ENCODE results near the gene CORO2B.

Gene CORO2B

GRCh38 chr15:68565726-68566125 lies 13.1 kb upstream of the CORO2B start:
- H3K4me3 ChIP-seq (ENCODE audit: low read length), result no peak overlapping the region
- H3K9ac ChIP-seq (ENCODE audit: low read depth, low read length), result no peak overlapping the region
- no peak overlapping the region for H3K4me2 ChIP-seq (ENCODE audit: low read length)
- peaks cover 27% of the 10 kb centered on the region for H3K27me3 ChIP-seq (ENCODE audit: control insufficient read depth, insufficient read depth, low read length)
- H3K4me1 ChIP-seq (ENCODE audit: control insufficient read depth, insufficient read depth, low read length), result no peaks in the 10 kb centered on the region
- H3K9me3 ChIP-seq (replicated peaks; ENCODE audit: low read length), result no peaks in the 10 kb centered on the region
- no peaks in the 10 kb centered on the region for H3K36me3 ChIP-seq (ENCODE audit: insufficient read depth, low read length)

- Histone ChIP-seq H3K36me3 (ENCODE audit: insufficient read depth, low read length) (no peaks in the 10 kb centered on the region), H3K9ac (ENCODE audit: low read depth, low read length) (no peak overlapping the region), H3K4me1 (ENCODE audit: control insufficient read depth, insufficient read depth, low read length) (no peaks in the 10 kb centered on the region), H3K4me3 (ENCODE audit: low read length) (no peak overlapping the region), H3K27me3 (ENCODE audit: control insufficient read depth, insufficient read depth, low read length) (peaks cover 32% of the 10 kb centered on the region), H3K4me2 (ENCODE audit: low read length) (no peak overlapping the region), H3K9me3 (replicated peaks; ENCODE audit: low read length) (no peaks in the 10 kb centered on the region)
Observed at GRCh38 chr15:68566377-68566954, 12.3 kb upstream of the CORO2B start.

GRCh38 chr15:68567345-68567744 lies 11.4 kb upstream of the CORO2B start:
- H3K4me3 ChIP-seq (ENCODE audit: low read length), result no peak overlapping the region
- no peaks in the 10 kb centered on the region for H3K36me3 ChIP-seq (ENCODE audit: insufficient read depth, low read length)
- no peaks in the 10 kb centered on the region for H3K9me3 ChIP-seq (replicated peaks; ENCODE audit: low read length)
- H3K9ac ChIP-seq (ENCODE audit: low read depth, low read length), result no peak overlapping the region
- H3K4me1 ChIP-seq (ENCODE audit: control insufficient read depth, insufficient read depth, low read length), result no peaks in the 10 kb centered on the region
- H3K4me2 ChIP-seq (ENCODE audit: low read length), result no peak overlapping the region
- H3K27me3 ChIP-seq (ENCODE audit: control insufficient read depth, insufficient read depth, low read length), result peaks cover 38% of the 10 kb centered on the region

- Histone ChIP-seq H3K36me3 (ENCODE audit: insufficient read depth, low read length) (no peaks in the 10 kb centered on the region), H3K9me3 (replicated peaks; ENCODE audit: low read length) (no peaks in the 10 kb centered on the region), H3K4me2 (ENCODE audit: low read length) (no peak overlapping the region), H3K4me1 (ENCODE audit: control insufficient read depth, insufficient read depth, low read length) (no peaks in the 10 kb centered on the region), H3K27me3 (ENCODE audit: control insufficient read depth, insufficient read depth, low read length) (peaks cover 63% of the 10 kb centered on the region), H3K9ac (ENCODE audit: low read depth, low read length) (no peak overlapping the region), H3K4me3 (ENCODE audit: low read length) (no peak overlapping the region)
Observed at GRCh38 chr15:68570974-68571373, 7.8 kb upstream of the CORO2B start.

GRCh38 chr15:68571582-68571981 lies 7.2 kb upstream of the CORO2B start:
- H3K9ac ChIP-seq (ENCODE audit: low read depth, low read length), result no peak overlapping the region
- H3K36me3 ChIP-seq (ENCODE audit: insufficient read depth, low read length), result no peaks in the 10 kb centered on the region
- no peak overlapping the region for H3K4me2 ChIP-seq (ENCODE audit: low read length)
- no peaks in the 10 kb centered on the region for H3K9me3 ChIP-seq (replicated peaks; ENCODE audit: low read length)
- peaks cover 63% of the 10 kb centered on the region for H3K27me3 ChIP-seq (ENCODE audit: control insufficient read depth, insufficient read depth, low read length)
- no peak overlapping the region for H3K4me3 ChIP-seq (ENCODE audit: low read length)
- H3K4me1 ChIP-seq (ENCODE audit: control insufficient read depth, insufficient read depth, low read length), result no peaks in the 10 kb centered on the region

- H3K4me1 ChIP-seq (ENCODE audit: control insufficient read depth, insufficient read depth, low read length), result no peaks in the 10 kb centered on the region
- no peak overlapping the region for H3K4me3 ChIP-seq (ENCODE audit: low read length)
- H3K4me2 ChIP-seq (ENCODE audit: low read length), result no peak overlapping the region
- no peaks in the 10 kb centered on the region for H3K9me3 ChIP-seq (replicated peaks; ENCODE audit: low read length)
- no peak overlapping the region for H3K9ac ChIP-seq (ENCODE audit: low read depth, low read length)
- peaks cover 58% of the 10 kb centered on the region for H3K27me3 ChIP-seq (ENCODE audit: control insufficient read depth, insufficient read depth, low read length)
- H3K36me3 ChIP-seq (ENCODE audit: insufficient read depth, low read length), result no peaks in the 10 kb centered on the region
Observed at GRCh38 chr15:68572309-68572708, 6.5 kb upstream of the CORO2B start.

- Histone ChIP-seq H3K9ac (ENCODE audit: low read depth, low read length) (no peak overlapping the region), H3K4me1 (ENCODE audit: control insufficient read depth, insufficient read depth, low read length) (peaks cover 3% of the 10 kb centered on the region), H3K36me3 (ENCODE audit: insufficient read depth, low read length) (no peaks in the 10 kb centered on the region), H3K4me3 (ENCODE audit: low read length) (no peak overlapping the region), H3K27me3 (ENCODE audit: control insufficient read depth, insufficient read depth, low read length) (peaks cover 56% of the 10 kb centered on the region), H3K9me3 (replicated peaks; ENCODE audit: low read length) (no peaks in the 10 kb centered on the region), H3K4me2 (ENCODE audit: low read length) (no peak overlapping the region)
Observed at GRCh38 chr15:68572921-68573320, 5.9 kb upstream of the CORO2B start.

- no peak overlapping the region for H3K4me2 ChIP-seq (ENCODE audit: low read length)
- H3K36me3 ChIP-seq (ENCODE audit: insufficient read depth, low read length), result no peaks in the 10 kb centered on the region
- H3K4me1 ChIP-seq (ENCODE audit: control insufficient read depth, insufficient read depth, low read length), result peaks cover 7% of the 10 kb centered on the region
- no peaks in the 10 kb centered on the region for H3K9me3 ChIP-seq (replicated peaks; ENCODE audit: low read length)
- peaks cover 51% of the 10 kb centered on the region for H3K27me3 ChIP-seq (ENCODE audit: control insufficient read depth, insufficient read depth, low read length)
- H3K9ac ChIP-seq (ENCODE audit: low read depth, low read length), result no peak overlapping the region
- H3K4me3 ChIP-seq (ENCODE audit: low read length), result no peak overlapping the region
Observed at GRCh38 chr15:68574046-68574445, 4.7 kb upstream of the CORO2B start.

GRCh38 chr15:68574629-68575028 lies 4.2 kb upstream of the CORO2B start:
- H3K4me1 ChIP-seq (ENCODE audit: control insufficient read depth, insufficient read depth, low read length), result peaks cover 11% of the 10 kb centered on the region
- no peaks in the 10 kb centered on the region for H3K9me3 ChIP-seq (replicated peaks; ENCODE audit: low read length)
- no peak overlapping the region for H3K4me3 ChIP-seq (ENCODE audit: low read length)
- H3K9ac ChIP-seq (ENCODE audit: low read depth, low read length), result no peak overlapping the region
- no peaks in the 10 kb centered on the region for H3K36me3 ChIP-seq (ENCODE audit: insufficient read depth, low read length)
- peaks cover 45% of the 10 kb centered on the region for H3K27me3 ChIP-seq (ENCODE audit: control insufficient read depth, insufficient read depth, low read length)
- no peak overlapping the region for H3K4me2 ChIP-seq (ENCODE audit: low read length)

- H3K4me3 ChIP-seq (ENCODE audit: low read length), result no peak overlapping the region
Observed at GRCh38 chr15:68576235-68576892, 2.4 kb upstream of the CORO2B start.

GRCh38 chr15:68578175-68578979 lies 416 bp upstream of the CORO2B start:
- Histone ChIP-seq H3K27me3 (ENCODE audit: control insufficient read depth, insufficient read depth, low read length) (peaks cover 14% of the 10 kb centered on the region), H3K9ac (ENCODE audit: low read depth, low read length) (peak overlapping the region; percentile 74), H3K36me3 (ENCODE audit: insufficient read depth, low read length) (no peaks in the 10 kb centered on the region), H3K4me2 (ENCODE audit: low read length) (peak overlapping the region; percentile 89), H3K4me3 (ENCODE audit: low read length) (peak overlapping the region; percentile 81), H3K4me1 (ENCODE audit: control insufficient read depth, insufficient read depth, low read length) (peaks cover 28% of the 10 kb centered on the region), H3K9me3 (replicated peaks; ENCODE audit: low read length) (no peaks in the 10 kb centered on the region)

More at GRCh38 chr15:68576235-68576892, 2.4 kb upstream of the CORO2B start:
- no peaks in the 10 kb centered on the region for H3K9me3 ChIP-seq (replicated peaks; ENCODE audit: low read length)
- H3K9ac ChIP-seq (ENCODE audit: low read depth, low read length), result no peak overlapping the region
- H3K4me1 ChIP-seq (ENCODE audit: control insufficient read depth, insufficient read depth, low read length), result peaks cover 22% of the 10 kb centered on the region
- peaks cover 31% of the 10 kb centered on the region for H3K27me3 ChIP-seq (ENCODE audit: control insufficient read depth, insufficient read depth, low read length)
- H3K4me2 ChIP-seq (ENCODE audit: low read length), result no peak overlapping the region
- H3K36me3 ChIP-seq (ENCODE audit: insufficient read depth, low read length), result no peaks in the 10 kb centered on the region
